22Rv1 (cell line): ENCODE measurements around the gene RNF144B.
"Not testable (repeated sequence)": the region's sequence is repeated elsewhere in the genome, so short reads cannot be mapped to it uniquely, and the experiment has no call there.

Source experiments
- H3K27ac ChIP-seq: fragments of 450-650 bp; 2 replicates; pipeline ENCODE4 v1.5.1; 2017
- CTCF ChIP-seq: fragments of 450-650 bp; IDR thresholded peaks from 2 replicates; pipeline ENCODE4 v1.5.1; 2017; ENCODE audit warnings: mild to moderate bottlenecking
- ZFX ChIP-seq: fragments of 450-650 bp; IDR thresholded peaks from 2 replicates; pipeline ENCODE4 v1.6.1; 2017; ENCODE audit warnings: antibody characterized with exemption, borderline replicate concordance

RNF144B gene

DNA sequence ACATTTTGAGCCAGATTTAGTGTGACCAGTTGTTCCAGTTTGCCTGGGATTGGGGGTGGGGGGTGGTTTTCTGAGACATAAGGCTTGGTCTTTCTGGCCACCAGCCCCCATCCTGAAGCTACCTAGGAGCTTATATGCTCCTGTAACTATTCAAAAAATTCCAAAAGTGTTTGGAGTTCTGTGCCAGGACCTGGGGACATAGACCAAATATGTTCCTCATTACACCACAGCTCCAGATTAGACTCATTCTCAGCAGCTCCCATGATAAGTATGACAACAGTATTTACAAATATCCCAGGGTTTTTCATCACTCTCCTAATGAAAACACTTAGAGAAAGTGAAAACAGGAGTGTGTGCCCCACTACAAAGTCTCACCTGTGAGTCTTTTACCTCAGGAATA, 37.8 kb upstream of the RNF144B start:
- TF ChIP-seq ZFX (no peak), CTCF (no peak)
- no peak overlapping the region for H3K27ac ChIP-seq

DNA sequence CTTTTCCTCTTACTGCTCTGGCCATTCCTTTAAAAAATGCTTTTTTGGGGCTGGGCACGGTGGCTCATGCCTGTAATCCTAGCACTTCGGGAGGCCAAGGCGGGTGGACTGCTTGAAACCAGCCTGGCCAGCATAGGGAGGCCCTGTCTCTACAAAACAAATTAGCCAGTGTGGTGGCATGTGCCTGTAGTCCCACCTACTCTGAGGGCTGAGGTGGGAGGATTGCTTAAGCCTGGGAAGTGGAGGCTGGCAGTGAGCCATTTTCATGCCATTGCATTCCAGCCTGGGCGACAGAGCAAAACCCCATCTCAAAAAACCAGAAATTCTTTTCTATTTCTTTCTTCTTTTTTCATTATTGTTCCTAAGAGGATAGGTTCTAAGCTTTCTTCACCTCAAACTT, 36.9 kb upstream of the RNF144B start:
- TF ChIP-seq ZFX = no peak
- TF ChIP-seq CTCF = no peak
- H3K27ac ChIP-seq = no peak overlapping the region

- no peak overlapping the region for H3K27ac ChIP-seq
- TF ChIP-seq CTCF (no peak), ZFX (no peak)
Observed at GRCh38 chr6:18350712-18351111, 36.4 kb upstream of the RNF144B start.

DNA sequence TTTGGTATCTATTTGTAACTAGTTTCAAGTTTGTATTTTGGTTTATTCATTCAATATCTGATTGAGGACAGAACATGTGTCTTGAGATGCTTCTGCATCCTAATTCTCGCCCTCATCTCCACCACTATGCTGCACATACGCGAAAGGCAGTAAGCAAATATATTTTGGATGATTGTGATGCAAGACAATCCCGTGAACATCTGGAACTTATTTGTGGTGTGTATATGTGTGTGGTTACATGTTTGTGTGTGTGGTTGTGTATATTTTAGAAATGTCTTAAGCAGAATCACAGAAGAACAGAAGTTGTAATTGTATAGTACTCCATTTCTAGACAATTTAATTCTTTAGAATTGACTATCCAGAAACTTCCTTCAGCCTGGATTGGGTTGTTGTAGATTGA, 35.1 kb upstream of the RNF144B start:
- TF ChIP-seq ZFX = no peak
- H3K27ac ChIP-seq = no peak overlapping the region

DNA sequence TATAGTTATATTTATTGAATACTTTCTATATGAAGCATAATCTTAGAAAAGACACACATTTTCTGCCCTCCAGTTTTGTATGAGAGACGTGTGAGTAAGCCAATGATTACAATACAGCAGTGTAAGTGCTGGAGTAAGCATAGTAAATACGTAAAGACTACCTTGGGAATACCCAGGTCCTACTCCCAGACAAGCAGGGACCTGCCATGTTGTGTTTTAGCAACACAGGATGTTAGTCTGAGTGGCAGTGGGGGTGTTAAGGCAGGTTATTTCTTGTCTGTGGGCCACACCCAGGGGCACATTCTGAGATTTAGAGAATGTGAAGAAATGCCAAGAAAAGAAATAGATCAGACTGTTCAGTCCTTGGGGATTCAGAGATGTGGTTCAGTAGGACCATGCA, 34.3 kb upstream of the RNF144B start:
- TF ChIP-seq ZFX (no peak), CTCF (no peak)
- H3K27ac ChIP-seq = no peak overlapping the region

DNA sequence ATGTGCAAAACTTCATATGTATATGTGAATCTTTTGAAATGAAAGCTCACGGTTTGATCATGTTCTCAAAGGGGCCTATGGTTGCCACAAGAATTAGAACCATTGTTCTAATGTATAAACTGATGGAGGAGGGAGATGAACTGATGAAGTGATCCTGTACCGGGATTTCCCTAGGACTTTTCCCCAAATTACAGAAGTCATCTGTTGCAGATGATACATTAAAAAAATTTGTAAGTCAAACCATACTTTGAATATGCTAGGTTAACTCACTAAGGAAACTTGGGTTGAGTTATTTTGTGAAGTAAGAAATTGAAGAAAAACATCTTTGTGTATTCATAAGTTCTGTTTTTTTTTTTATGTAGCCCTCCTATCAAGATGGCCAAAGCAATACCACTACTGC, 33.9 kb upstream of the RNF144B start:
- H3K27ac ChIP-seq = no peak overlapping the region
- TF ChIP-seq CTCF (no peak), ZFX (no peak)

DNA sequence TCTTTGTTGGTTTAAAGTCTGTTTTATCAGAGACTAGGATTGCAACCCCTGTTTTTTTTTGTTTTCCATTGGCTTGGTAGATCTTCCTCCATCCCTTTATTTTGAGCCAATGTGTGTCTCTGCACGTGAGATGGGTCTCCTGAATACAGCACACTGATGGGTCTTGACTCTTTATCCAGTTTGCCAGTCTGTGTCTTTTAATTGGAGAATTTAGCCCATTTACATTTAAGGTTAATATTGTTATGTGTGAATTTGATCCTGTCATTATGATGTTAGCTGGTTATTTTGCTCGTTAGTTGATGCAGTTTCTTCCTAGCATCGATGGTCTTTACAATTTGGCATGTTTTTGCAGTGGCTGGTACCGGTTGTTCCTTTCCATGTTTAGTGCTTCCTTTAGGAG, 29.6 kb upstream of the RNF144B start:
- H3K27ac ChIP-seq = not testable (repeated sequence)

- TF ChIP-seq ZFX = no peak
- TF ChIP-seq CTCF = no peak
- H3K27ac ChIP-seq = no peak overlapping the region
Observed at GRCh38 chr6:18359237-18359885, 27.8 kb upstream of the RNF144B start.

- H3K27ac ChIP-seq = peak overlapping the region; percentile 97; the same call in 1 of the 2 replicates
- TF ChIP-seq ZFX = no peak
- no peak for TF ChIP-seq CTCF
Observed at GRCh38 chr6:18360188-18360587, 27.0 kb upstream of the RNF144B start.
